HG02943 (cell line): ENCODE data around the gene GPAT2.
"Not testable (repeated sequence)": the region's sequence is repeated elsewhere in the genome, so short reads cannot be mapped to it uniquely, and the experiment has no call there.

ENCODE experiments used
- ATAC-seq: cut with Tn5 transposase; IDR thresholded peaks from one replicate; pipeline ENCODE4 v1.9.1; 2021; ENCODE audit warnings: mild to moderate bottlenecking, low read depth, moderate library complexity; ENCODE audit not compliant: unreplicated experiment

The GPAT2 gene

GRCh38 chr2:96025194-96025492 is 9.6 kb downstream of the GPAT2 start:
- ATAC-seq: no peak

GRCh38 chr2:96024336-96025193 is 10.2 kb downstream of the GPAT2 start:
- ATAC-seq: no peak

- ATAC-seq: not testable (repeated sequence)
Measured at GRCh38 chr2:96023701-96024100, 11.0 kb downstream of the GPAT2 start.

- ATAC-seq: not testable (repeated sequence)
Measured at GRCh38 chr2:96022701-96023447, 11.8 kb downstream of the GPAT2 start.

- ATAC-seq: not testable (repeated sequence)
Measured at GRCh38 chr2:96022126-96022525, 12.6 kb downstream of the GPAT2 start.

GRCh38 chr2:96021142-96021541 is 13.6 kb downstream of the GPAT2 start:
- ATAC-seq: not testable (repeated sequence)

- not testable (repeated sequence) for ATAC-seq
Measured at GRCh38 chr2:96019909-96020590, 14.7 kb downstream of the GPAT2 start.

GRCh38 chr2:96016321-96016720 is 18.4 kb downstream of the GPAT2 start:
- not testable (repeated sequence) for ATAC-seq

- not testable (repeated sequence) for ATAC-seq
Measured at GRCh38 chr2:96012792-96013264, 21.9 kb downstream of the GPAT2 start.

GRCh38 chr2:96012086-96012791 is 22.5 kb downstream of the GPAT2 start:
- ATAC-seq: not testable (repeated sequence)

GRCh38 chr2:96011129-96011455 is 23.6 kb downstream of the GPAT2 start:
- not testable (repeated sequence) for ATAC-seq

- peak; percentile 97 for ATAC-seq
Measured at GRCh38 chr2:96010320-96011128, 24.2 kb downstream of the GPAT2 start.

- not testable (repeated sequence) for ATAC-seq
Measured at GRCh38 chr2:96009833-96010232, 24.9 kb downstream of the GPAT2 start.

- ATAC-seq: not testable (repeated sequence)
Measured at GRCh38 chr2:96008051-96008450, 26.7 kb downstream of the GPAT2 start.

- ATAC-seq: not testable (repeated sequence)
Measured at GRCh38 chr2:96006248-96006647, 28.5 kb downstream of the GPAT2 start.

- peak; percentile 54 for ATAC-seq
Measured at GRCh38 chr2:95992520-95993272, 42.0 kb downstream of the GPAT2 start.

GRCh38 chr2:95992102-95992501 is 42.6 kb downstream of the GPAT2 start:
- peak; percentile 44 for ATAC-seq

GRCh38 chr2:95991351-95992094 is 43.2 kb downstream of the GPAT2 start, which contains the start of gene ANKRD36C:
TSS of gene ANKRD36C (minus strand) at chr2:95991824. CDS start at chr2:95991708, 116 bp downstream.
- ATAC-seq: peak; percentile 95
